CD14-positive monocyte (primary cell): ENCODE results near the gene KLC1. TPM values are rescaled to one million over a fixed set of nuclear protein-coding genes. Genes with fewer than 3 reads are reported as not detected.

Experiments used
- DNase-seq, 3 donors: peaks; one replicate each; pipeline ENCODE4 v3.0.0-alpha.2; 2011 to 2022
- H2AFZ ChIP-seq: 2 replicates; pipeline ENCODE4 v1.6.0; 2012; ENCODE audit warnings: mild to moderate bottlenecking, low read depth, low read length, inconsistent platforms; ENCODE audit not compliant: insufficient read depth, poor library complexity, severe bottlenecking
- H3K27ac ChIP-seq, 2 donors: 1 replicate in 1 of 2; 2 replicates in 1 of 2; pipeline ENCODE4 v1.5.1; 2012 to 2013; ENCODE audit warnings: low read length in 2 of 2, control low read depth in 1 of 2, inconsistent platforms in 1 of 2, low read depth in 1 of 2, mild to moderate bottlenecking in 1 of 2
- H3K27me3 ChIP-seq, 2 donors: one replicate each; pipeline versions ENCODE4 v1.6.0 to v1.6.1; 2011 to 2013; ENCODE audit warnings: low read length in 2 of 2; ENCODE audit not compliant: control insufficient read depth in 2 of 2, insufficient read depth in 2 of 2
- H3K36me3 ChIP-seq, 2 donors: replicated peaks in 1 of 2; 1 replicate in 1 of 2; 2 replicates in 1 of 2; pipeline versions ENCODE4 v1.5.1 to v1.6.1; 2012 to 2013; ENCODE audit warnings: low read length in 2 of 2, control low read depth in 1 of 2, inconsistent platforms in 1 of 2, mild to moderate bottlenecking in 1 of 2; ENCODE audit not compliant: insufficient read depth in 2 of 2, control insufficient read depth in 1 of 2
- H3K4me1 ChIP-seq, 2 donors: 1 replicate in 1 of 2; 2 replicates in 1 of 2; pipeline versions ENCODE4 v1.5.1 to v1.6.1; 2012 to 2013; ENCODE audit warnings: low read length in 2 of 2, control low read depth in 1 of 2, inconsistent platforms in 1 of 2, mild to moderate bottlenecking in 1 of 2, moderate library complexity in 1 of 2; ENCODE audit not compliant: insufficient read depth in 2 of 2, control insufficient read depth in 1 of 2
- H3K4me2 ChIP-seq: replicated peaks from 2 replicates; pipeline ENCODE3; 2012; ENCODE audit warnings: low read length, moderate library complexity, mild to moderate bottlenecking; ENCODE audit not compliant: poor library complexity, severe bottlenecking; ENCODE audit errors: extremely low read depth
- H3K4me3 ChIP-seq, 3 experiments: fragments of 200-600 bp in 1 of 3; sonication (generic) in 1 of 3; replicated peaks in 1 of 3; 1 replicate in 2 of 3; 2 replicates in 1 of 3; pipeline ENCODE4 v1.5.1; 2011 to 2013; ENCODE audit warnings: low read length in 3 of 3, mild to moderate bottlenecking in 3 of 3, control low read depth in 2 of 3, low read depth in 2 of 3, inconsistent platforms in 1 of 3, moderate library complexity in 1 of 3
- H3K79me2 ChIP-seq: 2 replicates; pipeline ENCODE4 v1.6.0; 2012; ENCODE audit warnings: mild to moderate bottlenecking, control low read depth, inconsistent platforms, low read length, moderate library complexity; ENCODE audit not compliant: insufficient read depth
- H3K9ac ChIP-seq: 2 replicates; pipeline ENCODE4 v1.6.0; 2017; ENCODE audit warnings: low read length, mild to moderate bottlenecking; ENCODE audit not compliant: insufficient read depth, poor library complexity, severe bottlenecking
- H3K9me3 ChIP-seq, 2 donors: replicated peaks in 1 of 2; 1 replicate in 1 of 2; 2 replicates in 1 of 2; pipeline versions ENCODE4 v1.5.1 to v1.6.1; 2012 to 2013; ENCODE audit warnings: low read length in 2 of 2, control low read depth in 1 of 2; ENCODE audit not compliant: control insufficient read depth in 1 of 2, insufficient read depth in 1 of 2
- H4K20me1 ChIP-seq: 2 replicates; pipeline ENCODE4 v1.6.0; 2012; ENCODE audit warnings: mild to moderate bottlenecking, low read length, control low read depth, moderate library complexity; ENCODE audit not compliant: insufficient read depth
- H3K27ac Mint-ChIP-seq, 7 donors: one replicate each; pipeline ENCODE4 v1.8.0; 2020; ENCODE audit warnings: mild to moderate bottlenecking in 7 of 7, mixed read lengths in 7 of 7, moderate library complexity in 6 of 7, inconsistent platforms in 2 of 7
- H3K27me3 Mint-ChIP-seq, 3 donors: one replicate each; pipeline ENCODE4 v1.8.0; 2021 to 2022; ENCODE audit warnings: low read depth in 3 of 3, mild to moderate bottlenecking in 3 of 3, mixed read lengths in 3 of 3, moderate library complexity in 3 of 3, inconsistent platforms in 1 of 3
- H3K36me3 Mint-ChIP-seq, 2 donors: one replicate each; pipeline ENCODE4 v1.8.0; 2020; ENCODE audit warnings: mixed read lengths in 2 of 2, inconsistent platforms in 1 of 2, mild to moderate bottlenecking in 1 of 2
- H3K4me1 Mint-ChIP-seq: one replicate; pipeline ENCODE4 v1.8.0; 2020; ENCODE audit warnings: mild to moderate bottlenecking, mixed read lengths
- H3K4me3 Mint-ChIP-seq, 2 donors: one replicate each; pipeline ENCODE4 v1.8.0; 2020; ENCODE audit warnings: mild to moderate bottlenecking in 2 of 2, mixed read lengths in 2 of 2, moderate library complexity in 1 of 2
- H3K9me3 Mint-ChIP-seq, 7 donors: one replicate each; pipeline ENCODE4 v1.8.0; 2020 to 2022; ENCODE audit warnings: mixed read lengths in 7 of 7, mild to moderate bottlenecking in 6 of 7, moderate library complexity in 6 of 7, inconsistent platforms in 2 of 7
- CTCF ChIP-seq: fragments of 200-600 bp; IDR thresholded peaks from one replicate; pipeline ENCODE4 v1.8.0; 2022; ENCODE audit warnings: antibody characterized with exemption, mild to moderate bottlenecking
- WGBS: methylation state at CpG from one replicate; pipeline ENCODE4 v1.1.5; 2013; ENCODE audit warnings: missing lambda C conversion rate; ENCODE audit not compliant: insufficient coverage; 5-methylcytosine and 5-hydroxymethylcytosine counted together
- intact Hi-C, 2 donors: fragments of 100-400 bp; cut with micrococcal nuclease; formaldehyde crosslinking; loops; one replicate each; pipeline versions ENCODE4 v1.15.0 to v1.15.1; 2023
- polyA plus RNA-seq, 3 donors: library from polyadenylated mRNA; depleted of rRNA in 1 of 3; unstranded in 2 of 3; stranded (reverse) in 1 of 3; fragments of 300-500 nt in 2 of 3; fragments of >200 nt in 1 of 3; fragmentation: Illumina TruSeq in 2 of 3; gene quantifications; 1 replicate in 2 of 3; 2 replicates in 1 of 3; pipeline ENCODE4 v1.2.3, GENCODE V29; 2012 to 2021

The KLC1 gene
- polyA plus RNA-seq, 3 donors: 41.5 to 108 (median 46.6) TPM

- Histone ChIP-seq H3K4me1 (peaks cover 5 to 9% of the 10 kb centered on the region in 2 donors), H3K36me3 (peaks cover 52 to 77% of the 10 kb centered on the region in 2 donors), H3K27me3 (no peaks in the 10 kb centered on the region), H3K4me2 (peak overlapping the region; percentile 27), H4K20me1 (peaks cover 39% of the 10 kb centered on the region), H3K9ac (no peak overlapping the region), H3K9me3 (no peaks in the 10 kb centered on the region), H2AFZ (no peak overlapping the region), H3K27ac (peak overlapping the region in 1 of 2 donors; percentile 8), H3K79me2 (no peaks in the 10 kb centered on the region), H3K4me3 (no peak overlapping the region)
- H3K4me1 Mint-ChIP-seq: peaks cover 30% of the 10 kb centered on the region
- H3K4me3 Mint-ChIP-seq: no peak overlapping the region
- TF ChIP-seq CTCF: no peak
- peaks cover 24 to 68% of the 10 kb centered on the region in 2 donors for H3K36me3 Mint-ChIP-seq
- H3K27ac Mint-ChIP-seq: peak overlapping the region in 5 of 7 donors; percentile 4 to 88 (median 50)
- H3K9me3 Mint-ChIP-seq: no peaks in the 10 kb centered on the region
- WGBS: 97% methylated on average over 27 of the region's 29 CpGs
- no peak for DNase-seq
- intact Hi-C loops: no loop called here
- H3K27me3 Mint-ChIP-seq: peaks cover 0 to 4% (median 1%) of the 10 kb centered on the region in 3 donors
These were observed 73.8 kb downstream of the KLC1 start for GRCh38 chr14:103702497-103703432.

- intact Hi-C loops: no loop called here
- Mint-ChIP-seq H3K27me3 (peaks cover 0 to 4% (median 1%) of the 10 kb centered on the region in 3 donors), H3K36me3 (peaks cover 29 to 65% of the 10 kb centered on the region in 2 donors), H3K4me3 (peak overlapping the region; percentile 17 to 40), H3K4me1 (peaks cover 30% of the 10 kb centered on the region), H3K27ac (peak overlapping the region in 6 of 7 donors; percentile 10 to 53 (median 26)), H3K9me3 (no peaks in the 10 kb centered on the region)
- H3K4me3 ChIP-seq: no peak overlapping the region
- 47% methylated on average over 16 of the region's 24 CpGs for WGBS
- peak in 2 of 3 donors; percentile 7 to 29 for DNase-seq
- H3K9ac ChIP-seq: no peak overlapping the region
- H3K79me2 ChIP-seq: no peaks in the 10 kb centered on the region
- no peaks in the 10 kb centered on the region for H3K27me3 ChIP-seq
- TF ChIP-seq CTCF: no peak
- peaks cover 5 to 9% of the 10 kb centered on the region in 2 donors for H3K4me1 ChIP-seq
- H3K4me2 ChIP-seq: peak overlapping the region; percentile 27
- H4K20me1 ChIP-seq: peaks cover 30% of the 10 kb centered on the region
- H3K27ac ChIP-seq: no peak overlapping the region
- no peaks in the 10 kb centered on the region for H3K9me3 ChIP-seq
- peaks cover 48 to 77% of the 10 kb centered on the region in 2 donors for H3K36me3 ChIP-seq
- no peak overlapping the region for H2AFZ ChIP-seq
These were observed 74.7 kb downstream of the KLC1 start for GRCh38 chr14:103703433-103704385.
